ENCODE results near the gene GPATCH8. TPM values are rescaled to one million over a fixed set of nuclear protein-coding genes. Genes with fewer than 3 reads are reported as not detected.
"Not testable (repeated sequence)": the region's sequence is repeated elsewhere in the genome, so short reads cannot be mapped to it uniquely, and the experiment has no call there.

GPATCH8 gene
- total RNA-seq, 8 experiments from 2014 or later = 25.6 to 96.4 (median 29.7) TPM

DNA sequence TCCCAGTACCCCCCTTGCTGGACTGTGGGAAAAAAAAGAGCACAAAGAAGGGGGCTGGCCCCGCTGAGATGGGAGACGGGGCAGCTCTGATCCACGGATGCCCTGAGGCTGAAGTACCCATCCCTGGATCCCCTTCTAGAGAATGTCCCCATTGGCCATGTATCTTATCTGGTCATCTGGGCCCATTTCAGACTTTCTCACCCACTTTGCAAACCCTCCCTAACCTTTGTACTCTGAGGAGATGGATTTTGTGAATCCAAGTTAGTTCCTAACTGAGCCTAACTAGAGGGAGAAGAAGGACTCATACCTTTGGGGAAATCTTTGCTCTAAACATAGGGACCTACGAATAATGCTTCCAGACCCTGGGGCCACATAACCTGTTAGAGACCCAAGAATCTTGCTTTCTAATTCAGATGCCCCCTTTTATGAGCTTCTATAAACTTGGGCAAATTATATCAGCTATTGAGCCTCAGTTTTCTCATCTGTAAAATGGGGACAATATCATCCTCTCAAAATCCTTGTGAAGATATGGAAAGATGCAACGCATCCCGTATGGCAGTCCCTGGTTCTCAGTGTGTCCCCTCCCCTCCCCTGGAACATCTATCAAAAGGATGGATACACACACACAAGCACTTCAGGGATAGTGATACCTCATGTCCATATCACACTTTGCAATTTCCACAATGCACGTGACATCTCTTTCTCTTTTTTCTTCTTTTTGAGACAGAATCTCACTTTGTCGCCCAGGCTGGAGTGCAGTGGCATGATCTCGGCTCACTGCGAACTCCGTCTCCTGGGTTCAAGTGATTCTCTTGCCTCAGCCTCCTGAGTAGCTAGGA is 37.3 kb upstream of the GPATCH8 start:
- ATAC-seq (replicated peaks in 6 of 8) = peak in 5 of 8 experiments; percentile 3 to 49 (median 41)
- in situ Hi-C loops (cut with MboI; ENCODE audit: low pct_unique_long_range_greater_than_20kb in 2 of 9, low sequenced_read_pairs in 9 of 9, unreplicated experiment in 9 of 9) = loop anchor here in 5 of 9 experiments (25.0 kb wide), 1 partner anchor 97 kb away; no protein-coding TSS in a partner anchor
- WGBS, 10 experiments = 80 to 95% (median 86%) methylated on average over 2 to 7 of the region's 11 CpGs; no CpG with 5 or more reads in 2 of the 10 experiments

GRCh38 chr17:44539673-44540072 is 36.5 kb upstream of the GPATCH8 start:
- in situ Hi-C loops (cut with MboI; ENCODE audit: low pct_unique_long_range_greater_than_20kb in 2 of 9, low sequenced_read_pairs in 9 of 9, unreplicated experiment in 9 of 9) = loop anchor here in 7 of 9 experiments (10.0 to 25.0 kb wide), 2 partner anchors 95 to 98 kb away; no protein-coding TSS in a partner anchor
- no CpG with 5 or more reads among the region's 15 CpGs for WGBS, 10 experiments
- peak in 5 of 8 experiments; percentile 70 to 85 (median 82) for ATAC-seq (replicated peaks in 6 of 8)
- Histone ChIP-seq H3K4me3 (no peak overlapping the region), H3K4me1 (replicated peaks in 1 of 2) (peaks cover 45% of the 10 kb centered on the region in 2 donors), H3K27ac (peak overlapping the region; percentile 76 to 83)

More for the DNA sequence above, 37.3 kb upstream of the GPATCH8 start:
- peak overlapping the region; percentile 73 to 83 for H3K27ac ChIP-seq
- peaks cover 45% of the 10 kb centered on the region in 2 donors for H3K4me1 ChIP-seq (replicated peaks in 1 of 2)
- H3K4me3 ChIP-seq = no peak overlapping the region

DNA sequence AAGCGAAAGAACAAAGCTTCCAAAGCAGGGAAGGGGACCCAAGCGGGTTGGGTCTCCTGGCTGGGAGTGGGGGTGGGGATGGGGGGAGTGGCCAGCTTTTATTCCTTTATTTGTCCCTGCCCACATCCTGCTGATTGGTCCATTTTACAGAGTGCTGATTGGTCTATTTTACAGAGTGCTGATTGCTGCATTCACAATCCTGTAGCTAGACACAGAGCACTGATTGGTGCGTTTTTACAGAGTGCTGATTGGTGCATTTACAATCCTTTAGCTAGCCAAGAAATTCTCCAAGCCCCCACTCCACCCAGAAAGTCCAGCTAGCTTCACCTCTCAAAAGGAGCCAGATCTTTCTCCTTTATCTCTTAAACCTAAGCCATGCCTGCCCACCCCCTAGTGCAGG is 34.7 kb upstream of the GPATCH8 start:
- H3K4me3 ChIP-seq; ATAC-seq (replicated peaks in 6 of 8); H3K27ac ChIP-seq: not testable (repeated sequence)
- in situ Hi-C loops (cut with MboI; ENCODE audit: low pct_unique_long_range_greater_than_20kb in 2 of 9, low sequenced_read_pairs in 9 of 9, unreplicated experiment in 9 of 9) = loop anchor here in 7 of 9 experiments (10.0 to 25.0 kb wide), 2 partner anchors 97 to 99 kb away; no protein-coding TSS in a partner anchor
- H3K4me1 ChIP-seq (replicated peaks in 1 of 2) = peaks cover 39 to 41% of the 10 kb centered on the region in 2 donors
- 67 to 100% (median 100%) methylated on average over 1 of the region's 3 CpGs; no CpG with 5 or more reads in 5 of the 10 experiments for WGBS, 10 experiments

DNA sequence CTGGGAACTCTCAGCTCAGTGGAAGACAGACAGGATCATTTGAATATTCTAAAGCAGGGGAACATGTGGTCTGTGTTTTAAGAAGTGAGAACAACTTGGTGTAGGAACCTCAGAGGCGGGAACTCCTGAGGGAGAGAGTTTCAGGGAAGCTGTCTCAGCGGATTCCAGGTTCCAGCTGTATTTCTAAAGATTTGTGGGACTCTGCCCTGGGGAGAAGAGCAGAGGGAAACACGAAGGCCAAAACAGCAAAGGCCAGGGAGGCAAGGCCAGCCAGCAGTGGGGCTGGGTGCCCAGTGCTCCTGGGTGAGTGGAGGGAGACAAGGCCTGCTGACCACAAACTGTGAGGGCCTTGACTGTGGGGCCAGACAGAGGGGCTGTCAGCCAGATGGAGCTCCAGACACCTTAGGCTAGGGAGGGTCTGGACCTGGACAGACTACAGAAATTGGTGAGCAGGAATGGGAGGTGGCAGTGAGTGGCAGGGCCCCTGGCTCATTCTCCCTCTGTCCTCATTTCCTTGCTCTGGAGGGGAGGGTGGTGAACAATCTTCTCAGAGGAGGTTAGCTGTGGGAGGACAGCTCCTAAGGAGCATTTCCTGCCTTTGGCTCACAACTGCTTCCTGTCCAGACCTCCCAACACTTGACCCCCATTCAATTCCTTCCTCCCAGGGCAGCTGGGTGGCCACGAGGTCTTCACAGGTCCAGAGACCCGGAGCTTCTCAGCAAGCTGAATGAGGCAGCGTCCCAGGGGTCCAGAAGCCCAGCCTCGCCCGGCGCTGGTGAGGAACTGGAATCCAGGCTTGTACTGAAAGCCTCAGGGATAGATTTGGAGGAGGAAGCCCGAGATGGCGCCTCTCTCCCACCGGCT is 33.1 kb upstream of the GPATCH8 start:
- H3K27ac ChIP-seq = peak overlapping the region in 1 of 2 donors; percentile 13
- in situ Hi-C loops (cut with MboI; ENCODE audit: low pct_unique_long_range_greater_than_20kb in 2 of 9, low sequenced_read_pairs in 9 of 9, unreplicated experiment in 9 of 9) = loop anchor here in 7 of 9 experiments (10.0 to 25.0 kb wide), 2 partner anchors 98 to 101 kb away; no protein-coding TSS in a partner anchor
- H3K4me3 ChIP-seq = no peak overlapping the region
- ATAC-seq (replicated peaks in 6 of 8) = peak in 5 of 8 experiments; percentile 6 to 82 (median 65)
- peaks cover 26 to 27% of the 10 kb centered on the region in 2 donors for H3K4me1 ChIP-seq (replicated peaks in 1 of 2)
- WGBS, 10 experiments = 25 to 100% (median 71%) methylated on average over 1 to 6 of the region's 12 CpGs; no CpG with 5 or more reads in 2 of the 10 experiments

GRCh38 chr17:44533533-44534246 is 30.5 kb upstream of the GPATCH8 start:
- Histone ChIP-seq H3K4me1 (replicated peaks in 1 of 2) (peaks cover 9 to 14% of the 10 kb centered on the region in 2 donors), H3K27ac (peak overlapping the region in 1 of 2 donors; percentile 53), H3K4me3 (no peak overlapping the region)
- 0 to 60% (median 14%) methylated on average over 1 to 12 of the region's 21 CpGs; no CpG with 5 or more reads in 1 of the 10 experiments for WGBS, 10 experiments
- ATAC-seq (replicated peaks in 6 of 8) = peak; percentile 86 to 98 (median 93)
- in situ Hi-C loops (cut with MboI; ENCODE audit: low pct_unique_long_range_greater_than_20kb in 2 of 9, low sequenced_read_pairs in 9 of 9, unreplicated experiment in 9 of 9) = loop anchor here in 7 of 9 experiments (10.0 to 25.0 kb wide), 2 partner anchors 101 to 104 kb away; no protein-coding TSS in a partner anchor

DNA sequence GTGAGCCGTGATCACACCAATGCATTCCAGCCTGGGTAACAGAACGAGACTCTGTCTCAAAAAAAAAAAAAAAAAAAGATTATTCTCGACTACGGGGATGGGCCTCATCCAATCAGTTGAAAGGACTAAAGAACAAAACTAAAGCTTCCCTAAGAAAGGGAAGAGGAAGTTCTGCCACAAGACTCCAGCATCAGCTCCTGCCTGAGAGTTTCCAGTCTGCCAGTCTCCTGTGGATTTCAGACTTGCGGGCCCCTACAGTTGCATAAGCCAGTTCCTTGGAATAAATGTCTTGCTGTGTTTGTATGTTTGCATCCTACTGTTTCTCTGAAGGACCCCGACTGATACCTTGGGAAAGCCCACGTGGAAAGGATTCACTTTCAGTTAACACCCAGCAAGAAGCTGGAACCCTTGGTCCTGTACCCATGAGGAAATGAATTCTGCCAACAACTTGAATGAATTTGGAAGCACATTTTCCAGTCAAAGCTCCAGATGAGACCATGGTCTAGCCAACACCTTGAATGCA is 27.8 kb upstream of the GPATCH8 start:
- H3K4me3 ChIP-seq = no peak overlapping the region
- WGBS, 10 experiments = 12 to 100% (median 80%) methylated on average over 1 to 4 of the region's 7 CpGs; no CpG with 5 or more reads in 2 of the 10 experiments
- H3K4me1 ChIP-seq (replicated peaks in 1 of 2) = peaks cover 3 to 5% of the 10 kb centered on the region in 2 donors
- no peak for ATAC-seq (replicated peaks in 6 of 8)
- H3K27ac ChIP-seq = no peak overlapping the region
- in situ Hi-C loops (cut with MboI; ENCODE audit: low pct_unique_long_range_greater_than_20kb in 2 of 9, low sequenced_read_pairs in 9 of 9, unreplicated experiment in 9 of 9) = loop anchor here in 7 of 9 experiments (10.0 to 25.0 kb wide), 2 partner anchors 104 to 106 kb away; no protein-coding TSS in a partner anchor

- Histone ChIP-seq H3K27ac (no peak overlapping the region), H3K4me3 (no peak overlapping the region), H3K4me1 (replicated peaks in 1 of 2) (peaks cover 3 to 5% of the 10 kb centered on the region in 2 donors)
- no peak for ATAC-seq (replicated peaks in 6 of 8)
- in situ Hi-C loops (cut with MboI; ENCODE audit: low pct_unique_long_range_greater_than_20kb in 2 of 9, low sequenced_read_pairs in 9 of 9, unreplicated experiment in 9 of 9) = loop anchor here in 7 of 9 experiments (10.0 to 25.0 kb wide), 2 partner anchors 105 to 107 kb away; no protein-coding TSS in a partner anchor
- 17 to 100% (median 67%) methylated on average over 1 to 3 of the region's 3 CpGs; no CpG with 5 or more reads in 2 of the 10 experiments for WGBS, 10 experiments
Measured at GRCh38 chr17:44529864-44530263, 26.7 kb upstream of the GPATCH8 start.

GRCh38 chr17:44527954-44528353 is 24.7 kb upstream of the GPATCH8 start:
- no peak overlapping the region for H3K27ac ChIP-seq
- no peak overlapping the region for H3K4me3 ChIP-seq
- no peak for ATAC-seq (replicated peaks in 6 of 8)
- H3K4me1 ChIP-seq (replicated peaks in 1 of 2) = no peaks in the 10 kb centered on the region
- in situ Hi-C loops (cut with MboI; ENCODE audit: low pct_unique_long_range_greater_than_20kb in 2 of 9, low sequenced_read_pairs in 9 of 9, unreplicated experiment in 9 of 9) = loop anchor here in 5 of 9 experiments (25.0 kb wide), 1 partner anchor 109 kb away; no protein-coding TSS in a partner anchor
- WGBS, 10 experiments = 93 to 100% methylated on average over 3 to 5 of the region's 28 CpGs; no CpG with 5 or more reads in 8 of the 10 experiments

GRCh38 chr17:44527102-44527501 is 23.9 kb upstream of the GPATCH8 start:
- Histone ChIP-seq H3K4me3 (no peak overlapping the region), H3K27ac (no peak overlapping the region), H3K4me1 (replicated peaks in 1 of 2) (no peaks in the 10 kb centered on the region)
- ATAC-seq (replicated peaks in 6 of 8) = no peak
- in situ Hi-C loops (cut with MboI; ENCODE audit: low pct_unique_long_range_greater_than_20kb in 2 of 9, low sequenced_read_pairs in 9 of 9, unreplicated experiment in 9 of 9) = loop anchor here in 5 of 9 experiments (25.0 kb wide), 1 partner anchor 110 kb away; no protein-coding TSS in a partner anchor
- 0 to 100% (median 88%) methylated on average over 1 of the region's 1 CpG; no CpG with 5 or more reads in 1 of the 10 experiments for WGBS, 10 experiments

DNA sequence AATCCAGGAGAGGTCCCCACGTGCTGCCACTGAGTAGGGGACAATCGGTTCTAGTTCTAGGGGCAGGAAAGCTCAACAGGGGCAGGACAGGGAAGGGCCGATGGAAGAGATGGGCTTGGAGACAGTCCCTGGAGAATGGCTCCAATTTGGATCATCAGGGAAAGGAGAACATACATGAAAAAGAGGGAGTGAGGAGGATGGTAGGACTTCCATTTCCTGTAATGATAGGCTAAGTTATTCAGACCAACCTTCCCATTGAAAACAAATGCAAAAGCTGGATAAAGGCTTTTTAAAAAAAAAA is 20.4 kb upstream of the GPATCH8 start:
- no peak for ATAC-seq (replicated peaks in 6 of 8)
- WGBS, 10 experiments = 50 to 100% (median 74%) methylated on average over 1 to 3 of the region's 3 CpGs; no CpG with 5 or more reads in 4 of the 10 experiments
- Histone ChIP-seq H3K4me1 (replicated peaks in 1 of 2) (no peaks in the 10 kb centered on the region), H3K4me3 (no peak overlapping the region), H3K27ac (no peak overlapping the region)
- in situ Hi-C loops (cut with MboI; ENCODE audit: low pct_unique_long_range_greater_than_20kb in 2 of 9, low sequenced_read_pairs in 9 of 9, unreplicated experiment in 9 of 9) = loop anchor here in 1 of 9 experiments (25.0 kb wide), 1 partner anchor 111 kb away; no protein-coding TSS in a partner anchor

- in situ Hi-C loops (cut with MboI; ENCODE audit: low pct_unique_long_range_greater_than_20kb in 2 of 9, low sequenced_read_pairs in 9 of 9, unreplicated experiment in 9 of 9) = loop anchor here in 1 of 9 experiments (25.0 kb wide), 1 partner anchor 111 kb away; no protein-coding TSS in a partner anchor
Measured at GRCh38 chr17:44522883-44523671, 19.9 kb upstream of the GPATCH8 start.

More at GRCh38 chr17:44522883-44523671, 19.9 kb upstream of the GPATCH8 start:
- WGBS, 10 experiments = 0 to 87% (median 75%) methylated on average over 1 to 11 of the region's 14 CpGs
- Histone ChIP-seq H3K27ac (no peak overlapping the region), H3K4me3 (no peak overlapping the region), H3K4me1 (replicated peaks in 1 of 2) (no peaks in the 10 kb centered on the region)
- peak in 5 of 8 experiments; percentile 18 to 96 (median 94) for ATAC-seq (replicated peaks in 6 of 8)
